Right lobe of liver (tissue), 6 donors: ENCODE data around the gene AIFM3. TPM values are rescaled to one million over a fixed set of nuclear protein-coding genes. Genes with fewer than 3 reads are reported as not detected.

Experiments
- ATAC-seq, 4 donors: fragments of 200-7000 bp; cut with Tn5 transposase; one replicate each; pipeline ENCODE4 v1.9.1; 2020; ENCODE audit warnings: mild to moderate bottlenecking in 4 of 4, moderate library complexity in 4 of 4
- DNase-seq, 3 donors: peaks; one replicate each; pipeline ENCODE4 v3.0.0-alpha.2; 2020
- H3K27ac ChIP-seq, 3 donors: fragments of 200-600 bp; one replicate each; pipeline ENCODE4 v1.8.0; 2022
- H3K27me3 ChIP-seq, 2 donors: fragments of 200-600 bp; one replicate each; pipeline ENCODE4 v1.8.0; 2022
- H3K36me3 ChIP-seq, 4 donors: fragments of 200-600 bp; sonication (generic) in 1 of 4; one replicate each; pipeline versions ENCODE4 v1.5.1 to v1.8.0; 2017 to 2022; ENCODE audit warnings: control low read depth in 1 of 4
- H3K4me1 ChIP-seq, 4 donors: fragments of 200-600 bp; sonication (generic) in 1 of 4; one replicate each; pipeline versions ENCODE4 v1.5.1 to v1.8.0; 2017 to 2022; ENCODE audit warnings: control low read depth in 1 of 4
- H3K4me3 ChIP-seq, 3 donors: fragments of 200-600 bp; one replicate each; pipeline ENCODE4 v1.8.0; 2022
- H3K9me3 ChIP-seq, 4 donors: fragments of 200-600 bp; sonication (generic) in 1 of 4; one replicate each; pipeline versions ENCODE4 v1.5.1 to v1.8.0; 2017 to 2022; ENCODE audit warnings: control low read depth in 1 of 4
- POLR2A ChIP-seq: fragments of 450-650 bp; IDR thresholded peaks from one replicate; pipeline ENCODE4 v1.6.1; 2017; ENCODE audit warnings: antibody characterized with exemption, mild to moderate bottlenecking
- WGBS: methylation state at CpG from one replicate; pipeline ENCODE4 v1.1.6; 2018; ENCODE audit warnings: low coverage, low lambda C conversion rate; ENCODE audit not compliant: insufficient coverage; ENCODE audit errors: missing lambda C conversion rate; 5-methylcytosine and 5-hydroxymethylcytosine counted together
- intact Hi-C, 2 donors: fragments of 100-400 bp; cut with DNase I; formaldehyde crosslinking; loops; one replicate each; pipeline versions ENCODE4 v1.11.2 to v1.14.1; 2022
- total RNA-seq, 6 experiments: library from RNA; depleted of rRNA in 2 of 6; stranded (reverse); fragments of >200 nt in 2 of 6; fragmentation: NEBNext Ultra II Directional in 3 of 6; extraction: Animal tissue kit (Norgen Biotek cat#: 25700) in 3 of 6; gene quantifications; one replicate each; pipeline versions ENCODE4 v1.1.0 to v1.2.4, GENCODE V29; 2016 to 2023
- TF ChIP-seq, protein P1 (sequence below), 4 donors: fragments of 200-600 bp in 3 of 4; fragments of 450-650 bp in 1 of 4; IDR thresholded peaks; one replicate each; pipeline versions ENCODE4 v1.5.1 to v1.8.0; 2016 to 2022; ENCODE audit warnings: antibody characterized with exemption in 4 of 4, mild to moderate bottlenecking in 2 of 4
- donor health status: DM: no; HTN: yes; CAD: no.
- donor health status: DM: no; HTN: no; CAD: no.
- donor health status: DM: no; HTN: no; CAD: no.
- donor health status: DM: no; HTN: yes; CAD: no.
- donor health status: DM: no; HTN: yes; CAD: no.

AIFM3 gene
- total RNA-seq, 6 experiments from 2014 or later = 0.37 to 1.4 (median 1.0) TPM

DNA sequence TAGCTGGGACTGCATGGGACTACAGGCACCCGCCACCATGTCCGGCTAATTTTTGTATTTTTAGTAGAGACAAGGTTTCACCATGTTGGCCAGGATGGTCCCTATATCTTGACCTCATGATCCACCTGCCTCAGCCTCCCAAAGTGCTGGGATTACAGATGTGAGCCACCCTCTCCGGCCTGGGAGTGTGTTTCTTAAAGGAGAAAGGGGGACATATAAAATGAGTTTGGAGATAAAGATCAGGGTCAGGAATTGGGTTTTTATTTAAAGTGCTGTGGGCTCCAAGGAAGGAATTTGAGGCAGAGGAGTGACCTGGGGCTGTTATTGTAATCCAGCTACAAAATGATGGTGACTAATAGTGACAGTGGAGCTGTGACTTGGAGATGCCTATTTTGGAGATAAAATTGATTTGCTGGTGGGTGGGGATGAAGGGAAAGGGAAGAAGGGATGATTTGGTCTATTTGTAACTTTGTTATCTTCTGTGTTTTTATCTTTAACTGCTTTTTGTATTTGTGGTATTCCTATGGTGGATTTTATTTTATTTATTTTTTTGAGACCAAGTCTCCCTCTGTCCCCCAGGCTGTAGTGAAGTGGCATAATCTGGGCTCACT lies 44.8 kb upstream of the AIFM3 start:
- Histone ChIP-seq H3K36me3 (no peaks in the 10 kb centered on the region), H3K27ac (no peak overlapping the region), H3K9me3 (no peaks in the 10 kb centered on the region), H3K4me1 (peaks cover 0 to 43% (median 6%) of the 10 kb centered on the region in 4 donors), H3K4me3 (no peak overlapping the region), H3K27me3 (no peaks in the 10 kb centered on the region)
- 62% methylated on average over 3 of the region's 3 CpGs for WGBS
- no peak for TF ChIP-seq POLR2A
- TF ChIP-seq, protein P1, sequence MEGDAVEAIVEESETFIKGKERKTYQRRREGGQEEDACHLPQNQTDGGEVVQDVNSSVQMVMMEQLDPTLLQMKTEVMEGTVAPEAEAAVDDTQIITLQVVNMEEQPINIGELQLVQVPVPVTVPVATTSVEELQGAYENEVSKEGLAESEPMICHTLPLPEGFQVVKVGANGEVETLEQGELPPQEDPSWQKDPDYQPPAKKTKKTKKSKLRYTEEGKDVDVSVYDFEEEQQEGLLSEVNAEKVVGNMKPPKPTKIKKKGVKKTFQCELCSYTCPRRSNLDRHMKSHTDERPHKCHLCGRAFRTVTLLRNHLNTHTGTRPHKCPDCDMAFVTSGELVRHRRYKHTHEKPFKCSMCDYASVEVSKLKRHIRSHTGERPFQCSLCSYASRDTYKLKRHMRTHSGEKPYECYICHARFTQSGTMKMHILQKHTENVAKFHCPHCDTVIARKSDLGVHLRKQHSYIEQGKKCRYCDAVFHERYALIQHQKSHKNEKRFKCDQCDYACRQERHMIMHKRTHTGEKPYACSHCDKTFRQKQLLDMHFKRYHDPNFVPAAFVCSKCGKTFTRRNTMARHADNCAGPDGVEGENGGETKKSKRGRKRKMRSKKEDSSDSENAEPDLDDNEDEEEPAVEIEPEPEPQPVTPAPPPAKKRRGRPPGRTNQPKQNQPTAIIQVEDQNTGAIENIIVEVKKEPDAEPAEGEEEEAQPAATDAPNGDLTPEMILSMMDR (IDR thresholded peaks at IDR 0.05) = no peak
- ATAC-seq (no peak), DNase-seq (no peak)
- intact Hi-C loops = no loop called here

GRCh38 chr22:20926243-20926642 lies 40.8 kb upstream of the AIFM3 start:
- Histone ChIP-seq H3K9me3 (no peaks in the 10 kb centered on the region), H3K4me3 (no peak overlapping the region), H3K4me1 (peaks cover 0 to 27% (median 0%) of the 10 kb centered on the region in 4 donors), H3K36me3 (no peaks in the 10 kb centered on the region), H3K27me3 (no peaks in the 10 kb centered on the region), H3K27ac (no peak overlapping the region)
- intact Hi-C loops = no loop called here
- DNase-seq (no peak), ATAC-seq (no peak)
- 76% methylated on average over 2 of the region's 2 CpGs for WGBS
- TF ChIP-seq POLR2A = no peak
- TF ChIP-seq, protein P1 (IDR thresholded peaks at IDR 0.05) = no peak

GRCh38 chr22:20927940-20928572 lies 39.0 kb upstream of the AIFM3 start:
- Histone ChIP-seq H3K27ac (no peak overlapping the region), H3K4me1 (peaks cover 0 to 12% (median 0%) of the 10 kb centered on the region in 4 donors), H3K36me3 (no peaks in the 10 kb centered on the region), H3K4me3 (no peak overlapping the region), H3K9me3 (no peaks in the 10 kb centered on the region), H3K27me3 (no peaks in the 10 kb centered on the region)
- intact Hi-C loops = no loop called here
- ATAC-seq = no peak
- no peak for DNase-seq
- WGBS = 53% methylated on average over 3 of the region's 4 CpGs
- TF ChIP-seq, protein P1 (IDR thresholded peaks at IDR 0.05) = no peak
- TF ChIP-seq POLR2A = no peak

GRCh38 chr22:20928573-20928967 lies 38.5 kb upstream of the AIFM3 start:
- 83% methylated on average over 2 of the region's 4 CpGs for WGBS
- no peaks in the 10 kb centered on the region for H3K9me3 ChIP-seq
- intact Hi-C loops = no loop called here

More at GRCh38 chr22:20928573-20928967, 38.5 kb upstream of the AIFM3 start:
- DNase-seq (no peak), ATAC-seq (no peak)
- no peak overlapping the region for H3K4me3 ChIP-seq
- no peak overlapping the region for H3K27ac ChIP-seq
- H3K27me3 ChIP-seq = no peaks in the 10 kb centered on the region
- H3K36me3 ChIP-seq = peaks cover 0 to under 1% (median under 1%) of the 10 kb centered on the region in 4 donors
- TF ChIP-seq, protein P1 (IDR thresholded peaks at IDR 0.05) = no peak
- no peak for TF ChIP-seq POLR2A
- peaks cover 0 to 12% (median 0%) of the 10 kb centered on the region in 4 donors for H3K4me1 ChIP-seq
